Renal cortex interstitium (tissue), 11 donors: ENCODE results near the gene PRDM16. TPM values are rescaled to one million over a fixed set of nuclear protein-coding genes. Genes with fewer than 3 reads are reported as not detected.
"Not testable (repeated sequence)": the region's sequence is repeated elsewhere in the genome, so short reads cannot be mapped to it uniquely, and the experiment has no call there.

Experiments
- DNase-seq, 11 donors: peaks; one replicate each; pipeline ENCODE4 v3.0.0-alpha.2; 2013; ENCODE audit warnings: low read depth in 9 of 11, low spot score in 4 of 11; ENCODE audit errors: extremely low read depth in 1 of 11
- polyA plus RNA-seq, 3 donors: library from polyadenylated mRNA; unstranded; fragments of 120-200 nt; gene quantifications; one replicate each; pipeline ENCODE4 v1.2.1, GENCODE V29; 2013; ENCODE audit not compliant: insufficient read length in 3 of 3

PRDM16 gene
- polyA plus RNA-seq, 3 donors = 5.8 to 14.6 (median 7.3) TPM

DNA sequence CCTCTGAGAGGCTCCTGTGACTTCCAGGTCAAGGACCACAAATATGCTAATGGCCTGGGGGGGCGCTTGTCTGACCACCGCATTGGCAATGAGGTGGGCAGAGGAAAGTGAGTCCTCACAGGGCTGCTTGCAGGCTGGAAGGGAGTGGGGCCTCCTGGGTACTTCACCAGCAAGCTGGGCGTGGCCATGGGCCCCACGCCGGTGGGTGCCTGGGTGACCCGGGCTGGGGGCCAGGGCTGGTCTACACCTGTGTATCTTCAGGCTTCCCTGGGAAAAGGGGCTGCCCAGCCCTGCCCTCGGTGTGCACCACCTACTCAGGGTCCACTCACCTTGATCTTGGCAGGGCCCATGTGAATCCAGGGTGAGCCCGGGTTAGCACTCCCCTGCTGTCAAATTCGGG, 167.4 kb downstream of the PRDM16 start:
- no peak for DNase-seq

GRCh38 chr1:3236955-3237354, 168.0 kb downstream of the PRDM16 start:
- DNase-seq = no peak

DNA sequence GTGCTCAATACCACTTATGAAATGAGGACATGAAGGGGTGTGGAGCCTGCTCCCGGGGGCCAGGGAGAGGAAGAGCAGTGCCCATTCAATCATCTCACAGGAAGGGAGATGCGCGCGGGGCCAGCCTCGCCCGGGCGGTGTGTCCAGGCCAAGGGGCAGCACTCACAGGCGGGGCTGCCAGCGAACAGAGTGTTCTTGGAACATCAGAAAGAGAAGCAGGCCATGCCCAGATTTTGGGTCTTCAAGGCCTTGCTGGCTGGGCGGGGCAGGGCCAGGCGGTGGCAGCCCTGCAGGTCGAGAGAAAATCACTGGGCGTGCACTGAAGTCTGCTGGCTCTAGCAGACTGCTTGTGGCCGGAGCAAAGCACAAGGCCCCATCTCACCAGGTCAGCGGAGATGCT, 168.6 kb downstream of the PRDM16 start:
- DNase-seq = no peak

GRCh38 chr1:3237994-3238702, 169.1 kb downstream of the PRDM16 start:
- no peak for DNase-seq

DNA sequence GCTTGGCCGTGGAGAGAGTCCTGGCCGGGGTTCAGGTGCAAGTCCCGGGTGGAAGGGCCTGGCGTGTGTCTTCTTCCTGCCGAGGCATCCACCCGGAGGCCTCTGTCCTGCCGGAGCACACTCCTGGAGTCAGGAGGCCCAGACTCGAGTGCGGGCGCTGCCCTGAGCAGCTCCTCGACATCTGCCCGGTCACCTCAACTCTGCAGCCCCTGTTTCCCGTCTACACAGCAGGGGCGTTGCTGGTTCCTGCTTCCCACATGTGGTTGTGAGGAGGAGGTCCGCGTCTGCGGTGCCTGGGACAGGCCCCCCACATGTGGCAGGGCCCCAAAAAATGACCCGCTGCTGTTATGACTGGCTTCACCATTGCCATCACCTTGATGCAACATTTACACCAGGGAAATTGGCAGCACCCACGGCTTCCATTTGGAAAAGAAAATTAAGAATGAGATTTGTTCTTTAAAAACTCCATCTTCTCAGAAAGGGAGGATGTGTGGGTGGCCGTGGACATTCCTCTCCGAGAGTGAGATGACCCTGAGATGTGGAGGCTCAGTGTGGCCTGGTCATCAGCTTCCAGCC, 169.8 kb downstream of the PRDM16 start:
- no peak for DNase-seq

GRCh38 chr1:3239991-3240390, 171.0 kb downstream of the PRDM16 start:
- not testable (repeated sequence) for DNase-seq

DNA sequence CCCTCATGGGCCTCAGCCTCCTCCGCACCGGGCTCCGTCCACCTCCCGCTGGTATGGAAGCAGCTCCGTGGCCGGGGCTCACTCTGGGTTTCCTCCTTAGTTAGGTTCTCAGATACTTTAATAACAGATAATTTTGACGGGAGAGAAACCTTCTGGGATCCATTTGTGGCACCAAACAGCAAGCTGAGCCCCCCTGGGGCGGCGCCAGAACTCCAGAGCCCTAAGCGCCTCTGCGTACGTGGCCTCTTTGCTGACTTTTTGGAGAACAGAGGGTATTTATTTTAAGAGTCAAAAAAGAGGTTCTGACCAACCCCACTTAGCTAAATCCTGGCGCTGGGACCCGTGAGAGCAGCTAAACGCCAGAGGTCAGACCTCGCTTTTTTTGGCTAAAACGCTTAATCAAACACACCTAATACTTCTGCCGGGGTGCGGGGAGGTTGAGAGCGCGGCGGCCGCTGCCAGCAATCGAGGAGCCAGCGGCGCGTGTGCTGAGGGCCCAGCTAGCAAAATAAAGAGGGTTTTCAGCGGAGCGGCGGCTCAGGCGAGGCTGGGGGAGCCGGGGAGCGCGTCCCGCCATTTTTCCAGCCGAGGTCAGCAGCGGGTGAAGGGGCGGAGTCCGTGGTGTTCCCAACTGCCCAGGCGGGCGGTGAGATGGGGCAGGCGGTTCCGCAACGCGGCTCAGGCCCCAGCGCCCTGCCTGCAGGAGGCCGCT, 171.7 kb downstream of the PRDM16 start:
- no peak for DNase-seq

DNA sequence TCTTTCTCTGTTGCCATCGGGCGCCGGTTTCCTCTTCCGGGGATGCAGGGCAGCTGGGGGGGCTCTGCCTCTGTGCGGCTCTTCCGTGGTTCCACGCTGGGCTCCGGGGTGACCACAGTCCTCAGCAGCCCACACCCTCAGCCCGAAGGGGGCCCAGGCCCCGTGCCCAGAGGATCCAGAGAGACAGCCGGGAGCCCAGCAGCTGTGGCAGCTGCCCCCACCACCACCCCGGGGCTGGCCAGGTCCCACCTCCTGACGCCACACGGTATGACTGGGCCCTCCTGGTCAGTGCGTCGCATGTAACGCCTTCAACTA, 172.2 kb downstream of the PRDM16 start:
- DNase-seq = no peak

DNA sequence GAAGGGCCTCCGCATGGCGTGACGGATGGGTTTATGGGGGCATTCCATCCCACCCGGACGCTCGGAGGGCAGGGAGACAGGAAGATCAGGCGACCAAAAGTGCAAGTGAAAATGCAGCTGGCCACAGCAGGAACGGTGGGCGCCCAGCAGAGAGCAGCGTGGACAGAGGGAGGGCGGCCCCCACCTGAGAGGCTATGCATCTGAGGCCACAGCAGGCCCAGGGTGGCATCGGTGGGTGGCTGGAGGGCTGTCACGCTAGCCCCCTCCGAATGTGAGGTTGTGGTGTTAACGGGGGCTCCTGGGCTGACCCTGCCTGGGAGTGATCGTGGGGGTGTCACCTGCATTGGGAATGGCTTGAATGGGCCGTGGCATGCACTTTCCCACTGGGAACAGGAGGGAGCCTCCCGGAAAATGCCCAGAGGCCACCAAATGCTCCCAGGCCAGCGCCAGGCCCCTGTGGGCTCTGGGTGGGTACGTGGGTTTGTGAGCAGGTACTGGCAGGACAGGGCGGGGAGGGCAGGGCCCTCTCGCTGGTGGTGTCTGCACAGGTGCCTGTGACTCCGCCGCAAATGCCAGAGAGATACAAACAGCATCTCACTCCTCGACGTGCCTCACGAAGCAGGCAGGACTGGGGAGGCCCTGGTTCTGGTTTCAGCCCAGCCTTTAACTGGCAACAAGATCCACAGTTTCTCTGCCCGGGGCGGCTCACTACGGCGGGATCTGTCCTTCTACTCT, 172.8 kb downstream of the PRDM16 start:
- DNase-seq = no peak

DNA sequence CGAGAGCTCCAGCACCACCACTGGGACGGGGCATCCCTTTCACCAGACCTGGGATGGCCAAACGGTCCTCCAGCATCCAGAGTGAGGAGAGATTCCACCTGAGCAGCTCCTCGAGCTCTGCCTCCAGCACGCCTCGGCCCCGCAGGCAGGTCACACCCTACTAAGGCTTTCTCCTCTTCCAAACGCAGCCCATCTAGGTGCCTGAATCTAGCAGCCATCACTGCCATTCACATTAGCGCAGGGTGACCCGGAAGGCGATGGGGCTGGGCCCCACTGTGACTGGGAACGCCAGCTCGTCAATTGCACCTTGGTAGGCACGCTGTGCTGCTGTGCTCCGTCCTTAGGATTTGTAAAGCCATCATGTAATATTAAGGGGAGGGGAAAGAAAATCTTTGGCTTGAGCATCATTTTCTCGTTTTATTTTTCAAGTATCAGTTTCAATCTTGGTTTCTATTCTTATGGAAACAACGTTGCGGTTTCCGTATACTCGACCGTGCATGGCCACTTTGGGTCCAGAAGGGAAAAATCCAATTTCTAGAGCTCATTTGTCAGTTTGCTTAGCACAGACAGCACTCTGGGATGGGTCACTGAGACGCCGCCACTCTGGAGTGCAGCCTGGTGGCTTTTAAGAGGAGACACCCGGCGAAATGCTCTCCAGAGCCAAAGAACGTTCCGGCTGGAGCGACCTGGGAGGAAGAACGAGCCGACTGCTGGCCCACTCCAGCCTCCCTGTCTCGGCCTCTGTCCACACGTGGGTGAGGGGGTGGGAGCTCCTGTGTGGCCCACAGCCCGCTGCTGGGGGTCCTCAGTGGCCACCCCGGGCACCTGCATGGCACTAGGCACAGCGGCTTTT, 173.6 kb downstream of the PRDM16 start:
- DNase-seq = no peak

- DNase-seq = no peak
Observed at GRCh38 chr1:3243304-3243703, 174.3 kb downstream of the PRDM16 start.

DNA sequence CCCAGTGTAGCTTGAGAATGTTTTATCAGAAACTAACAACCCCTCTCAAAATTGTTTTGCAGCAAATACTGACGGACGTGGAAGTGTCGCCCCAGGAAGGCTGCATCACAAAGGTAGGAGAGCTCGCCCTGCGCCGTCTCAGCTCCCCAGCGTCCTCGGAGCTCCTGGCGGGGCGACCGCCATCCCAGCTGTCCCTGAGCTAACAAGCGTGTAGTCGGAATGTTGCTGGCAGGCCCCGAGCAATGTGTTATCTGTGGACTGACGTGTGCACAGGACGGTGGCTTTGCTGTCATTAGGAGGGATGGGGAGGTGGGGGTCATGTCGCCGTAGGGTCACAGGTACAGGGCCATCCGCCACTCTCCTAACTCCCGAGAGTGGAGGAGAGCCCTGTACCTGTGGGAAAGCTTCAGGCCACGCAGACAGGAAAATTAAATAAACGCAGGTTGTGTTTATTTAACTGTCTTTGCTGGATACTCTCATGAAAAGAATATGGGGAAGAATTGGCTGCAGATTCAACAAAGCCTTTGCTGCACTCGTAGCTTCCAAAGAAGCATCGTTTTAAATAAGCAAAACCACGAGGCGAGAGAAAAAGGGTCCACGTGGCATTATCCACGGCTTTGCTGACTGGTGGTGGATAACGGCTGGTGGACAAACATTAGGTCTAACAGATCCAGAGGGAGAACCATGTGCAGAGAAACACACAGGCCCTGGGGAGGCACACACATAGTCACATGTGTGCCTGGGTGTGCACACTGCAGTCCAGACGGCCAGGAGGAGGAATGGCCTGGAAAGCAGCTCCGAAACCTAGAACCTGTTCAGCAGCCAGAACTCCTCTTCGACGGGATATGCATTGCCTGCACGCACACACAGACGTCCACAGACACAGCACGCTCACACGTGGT, 175.3 kb downstream of the PRDM16 start:
- no peak for DNase-seq

DNA sequence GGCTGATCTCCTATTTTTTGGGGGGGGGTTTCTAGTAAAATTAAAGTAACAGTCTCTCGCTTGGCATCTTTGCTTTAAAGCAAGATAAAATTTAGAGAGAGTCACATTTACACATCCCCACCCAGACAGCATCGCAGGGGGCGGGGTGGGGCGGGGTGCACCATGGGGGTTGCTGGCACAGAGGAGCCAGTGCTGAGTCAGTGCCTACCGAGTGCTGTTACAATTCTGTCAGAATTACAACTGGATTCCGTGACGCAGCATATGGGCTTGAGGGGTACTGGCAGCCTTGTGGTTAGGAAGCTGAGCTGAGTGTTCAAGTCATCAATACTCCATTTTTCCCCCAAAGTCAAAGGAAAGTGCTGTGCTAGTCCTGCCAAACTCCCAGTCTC, 175.9 kb downstream of the PRDM16 start:
- no peak for DNase-seq

- no peak for DNase-seq
Observed at GRCh38 chr1:3245344-3245743, 176.3 kb downstream of the PRDM16 start.

GRCh38 chr1:3245768-3246167, 176.8 kb downstream of the PRDM16 start:
- DNase-seq = no peak

DNA sequence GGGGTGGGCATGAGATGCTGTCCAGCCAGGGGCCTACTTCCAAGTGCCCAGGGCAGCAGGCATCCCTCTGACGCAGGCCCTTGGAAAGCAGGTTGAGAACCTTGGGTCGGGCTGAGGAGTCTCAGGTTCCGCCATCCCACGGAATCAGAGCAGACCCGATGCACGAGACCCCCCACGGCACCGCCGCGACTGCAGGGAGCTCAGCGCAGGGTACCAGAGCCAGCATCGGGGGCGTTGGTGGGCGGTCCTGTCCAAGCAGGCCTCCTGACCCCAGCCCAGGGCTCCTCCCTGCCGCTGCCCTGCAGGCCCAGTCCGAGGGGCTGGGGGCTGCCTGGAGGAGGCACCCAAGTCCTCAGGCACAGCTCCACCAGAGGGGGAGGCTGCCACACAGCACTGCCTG, 177.2 kb downstream of the PRDM16 start:
- DNase-seq = no peak

DNA sequence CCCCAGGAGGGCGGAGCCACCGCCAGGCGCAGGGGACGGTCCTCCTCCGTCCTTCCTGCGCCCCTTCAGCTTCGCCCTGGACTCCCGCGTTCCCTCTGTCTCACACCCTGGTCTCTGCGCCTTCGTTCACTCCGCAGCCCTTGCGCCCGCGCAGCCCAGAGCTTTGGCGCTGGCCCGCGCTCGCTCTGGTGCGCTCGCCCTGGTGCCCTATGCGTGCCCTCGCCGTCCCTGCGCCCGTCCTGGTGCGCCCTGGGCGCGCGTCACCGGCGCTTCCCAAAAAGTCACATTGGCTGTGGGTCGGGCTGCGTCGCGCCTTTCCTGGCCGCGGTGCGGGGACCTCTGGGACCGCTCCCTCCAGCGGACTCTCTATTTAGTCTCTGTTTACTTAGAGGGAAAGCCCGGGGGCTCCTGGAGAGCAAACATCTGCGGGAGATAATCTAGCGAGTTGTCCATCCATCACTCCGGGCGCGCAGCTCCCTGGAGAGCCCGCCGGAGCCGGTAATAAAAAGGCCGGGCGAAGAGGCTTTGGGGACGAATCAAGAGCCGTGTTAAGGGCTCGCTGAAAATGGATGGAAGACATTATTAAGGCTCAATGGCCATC, 178.6 kb downstream of the PRDM16 start:
- DNase-seq = no peak
